PC-9 (cell line): ENCODE measurements around the gene SCN2B.

Experiments used
- EZH2 ChIP-seq: fragments of 200-600 bp; sonication (generic); IDR thresholded peaks from 2 replicates; pipeline ENCODE4 v1.8.0; 2017; ENCODE audit warnings: antibody characterized with exemption, low read depth
- TF ChIP-seq, protein P1 (sequence below): fragments of 200-600 bp; sonication (generic); conservative IDR thresholded peaks from 2 replicates; pipeline ENCODE4 v1.6.1; 2017; ENCODE audit warnings: mixed run types, antibody characterized with exemption, mild to moderate bottlenecking, moderate library complexity

DNA sequence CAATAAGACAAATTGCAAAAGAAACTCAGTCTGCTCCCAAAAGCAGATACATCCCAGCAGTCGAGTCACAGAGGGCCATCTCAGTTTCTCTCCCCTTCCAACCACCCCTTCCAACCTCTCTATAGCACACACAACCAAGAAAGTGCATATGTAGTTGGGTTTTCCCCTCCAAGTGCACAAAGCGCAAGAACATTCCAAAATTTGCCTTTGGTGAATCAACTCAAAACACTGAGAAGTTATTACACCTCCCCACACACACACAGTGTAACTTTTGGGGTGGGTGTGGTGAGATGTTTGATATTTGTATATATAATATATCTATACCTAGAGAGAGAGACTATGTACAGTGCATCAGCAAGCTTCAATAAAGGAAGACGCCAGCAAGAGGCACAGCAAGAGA lies 13.6 kb downstream of the SCN2B start:
- TF ChIP-seq, protein P1, sequence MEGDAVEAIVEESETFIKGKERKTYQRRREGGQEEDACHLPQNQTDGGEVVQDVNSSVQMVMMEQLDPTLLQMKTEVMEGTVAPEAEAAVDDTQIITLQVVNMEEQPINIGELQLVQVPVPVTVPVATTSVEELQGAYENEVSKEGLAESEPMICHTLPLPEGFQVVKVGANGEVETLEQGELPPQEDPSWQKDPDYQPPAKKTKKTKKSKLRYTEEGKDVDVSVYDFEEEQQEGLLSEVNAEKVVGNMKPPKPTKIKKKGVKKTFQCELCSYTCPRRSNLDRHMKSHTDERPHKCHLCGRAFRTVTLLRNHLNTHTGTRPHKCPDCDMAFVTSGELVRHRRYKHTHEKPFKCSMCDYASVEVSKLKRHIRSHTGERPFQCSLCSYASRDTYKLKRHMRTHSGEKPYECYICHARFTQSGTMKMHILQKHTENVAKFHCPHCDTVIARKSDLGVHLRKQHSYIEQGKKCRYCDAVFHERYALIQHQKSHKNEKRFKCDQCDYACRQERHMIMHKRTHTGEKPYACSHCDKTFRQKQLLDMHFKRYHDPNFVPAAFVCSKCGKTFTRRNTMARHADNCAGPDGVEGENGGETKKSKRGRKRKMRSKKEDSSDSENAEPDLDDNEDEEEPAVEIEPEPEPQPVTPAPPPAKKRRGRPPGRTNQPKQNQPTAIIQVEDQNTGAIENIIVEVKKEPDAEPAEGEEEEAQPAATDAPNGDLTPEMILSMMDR = no peak
- no peak for TF ChIP-seq EZH2
